ACHN (cell line): ENCODE data around the gene ZNF571.

ENCODE experiments used
- DNase-seq: peaks from one replicate; pipeline ENCODE4 v3.0.0-alpha.2; 2015
- in situ Hi-C: cut with HindIII; loops from 2 replicates; pipeline ENCODE4 v1.10.0; 2017; ENCODE audit warnings: low sequenced_read_pairs, low pct_ligation_motif_present, low pct_unique_long_range_greater_than_20kb

Gene ZNF571

DNA sequence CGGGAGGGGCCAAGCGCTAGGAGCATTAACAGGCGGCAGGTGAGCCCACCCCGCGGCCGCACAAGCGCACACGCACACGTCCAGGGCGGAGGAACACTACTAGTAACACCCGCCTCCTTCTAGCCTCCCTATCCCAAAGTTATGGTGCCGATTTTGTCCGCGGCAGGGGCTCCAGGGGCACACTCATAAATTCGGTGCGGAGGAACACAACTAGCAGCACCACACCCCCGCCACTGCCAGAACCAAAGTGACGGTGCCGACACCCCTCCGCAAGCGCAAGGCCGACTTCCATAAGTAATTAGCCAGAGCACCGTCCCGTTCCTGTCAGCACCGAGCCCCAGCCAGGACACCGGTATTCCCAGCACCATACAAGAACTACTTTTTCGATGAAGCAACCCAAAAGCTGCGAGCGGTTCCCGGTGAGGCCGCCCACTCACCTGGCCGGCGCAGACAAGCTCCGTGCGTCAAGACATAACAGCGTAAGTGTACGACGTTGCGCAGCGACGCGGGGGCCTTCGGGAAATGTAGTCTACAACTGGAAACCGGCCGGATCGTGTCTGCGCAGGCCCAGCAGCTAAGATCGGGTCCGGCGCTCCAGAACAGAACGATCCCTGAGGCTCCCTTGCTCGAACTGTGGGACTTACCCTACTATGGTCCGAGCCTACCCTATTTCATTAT lies at the start of gene ZNF571, which contains the start of gene ZNF540:
Gene ZNF571, minus strand, starts transcription at position 489 of the 678 bp plus-strand sequence. CDS start 8,116 bp downstream, outside the sequence.
Gene ZNF540, plus strand, starts transcription at position 573 of the 678 bp plus-strand sequence. CDS start 3,572 bp downstream, outside the sequence.
- peak; percentile 86 for DNase-seq
- in situ Hi-C loops, result no loop called here

DNA sequence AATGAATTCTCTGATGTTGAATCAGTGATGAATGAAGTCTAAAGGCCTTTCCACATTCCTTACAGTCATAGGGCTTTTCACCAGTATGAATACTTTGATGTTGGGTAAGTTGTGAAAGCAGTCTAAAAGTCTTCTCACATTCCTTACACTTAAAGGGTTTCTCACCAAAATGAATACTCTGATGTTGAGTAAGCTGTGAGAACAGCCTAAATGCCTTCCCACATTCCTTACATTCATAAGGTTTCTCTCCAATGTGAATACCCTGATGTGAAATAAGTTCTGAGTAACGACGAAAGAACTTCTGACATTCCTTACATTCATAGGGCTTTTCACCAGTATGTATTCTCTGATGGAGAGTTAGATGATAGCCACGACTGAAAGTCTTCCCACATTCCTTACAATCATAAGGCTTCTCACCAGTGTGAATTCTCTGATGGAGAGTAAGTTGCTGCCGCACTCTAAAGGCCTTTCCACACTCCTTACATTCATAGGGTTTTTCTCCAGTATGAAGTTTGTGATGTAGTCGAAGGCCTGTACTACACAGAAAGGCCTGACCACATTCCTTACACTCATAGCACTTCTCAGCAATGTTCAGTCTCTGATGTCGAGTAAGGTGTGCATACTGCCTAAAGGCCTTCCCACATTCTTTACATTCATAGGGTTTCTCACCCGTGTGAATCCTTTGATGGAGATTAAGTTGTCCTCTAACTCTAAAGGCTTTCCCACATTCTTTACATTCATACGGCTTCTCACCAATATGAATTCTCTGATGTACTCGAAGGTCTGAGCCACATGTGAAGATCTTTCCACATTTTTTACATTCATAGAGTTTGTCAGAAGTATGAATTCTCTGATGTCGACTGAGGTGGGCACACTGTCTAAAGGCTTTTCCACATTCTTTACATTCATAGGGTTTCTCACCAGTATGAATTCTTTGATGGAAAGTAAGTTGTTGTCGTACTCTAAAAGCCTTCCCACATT lies 40.8 kb upstream of the ZNF571 start:
- in situ Hi-C loops, result no loop called here
- no peak for DNase-seq

DNA sequence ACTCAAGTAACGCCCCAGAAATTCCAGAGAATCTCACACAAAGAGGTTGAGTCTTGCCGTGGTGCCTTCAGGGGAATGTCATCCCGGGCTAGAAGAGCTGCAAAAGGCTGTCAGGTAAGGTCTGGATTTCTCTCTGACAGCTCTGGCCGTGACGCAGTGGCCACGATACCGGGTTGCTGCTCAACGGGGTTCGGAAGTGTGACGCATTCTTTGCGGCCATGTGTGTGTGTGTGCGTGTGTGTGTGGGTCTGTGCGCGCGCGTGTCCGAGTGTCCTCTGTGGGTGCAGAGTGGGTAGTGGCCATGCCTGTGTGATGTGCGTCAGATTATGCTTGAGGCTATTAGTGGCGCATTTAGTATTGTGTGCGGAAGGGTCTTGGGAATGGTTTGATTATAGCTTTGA lies 390 bp upstream of the ZNF571 start:
- in situ Hi-C loops, result no loop called here
- DNase-seq, result peak; percentile 1

DNA sequence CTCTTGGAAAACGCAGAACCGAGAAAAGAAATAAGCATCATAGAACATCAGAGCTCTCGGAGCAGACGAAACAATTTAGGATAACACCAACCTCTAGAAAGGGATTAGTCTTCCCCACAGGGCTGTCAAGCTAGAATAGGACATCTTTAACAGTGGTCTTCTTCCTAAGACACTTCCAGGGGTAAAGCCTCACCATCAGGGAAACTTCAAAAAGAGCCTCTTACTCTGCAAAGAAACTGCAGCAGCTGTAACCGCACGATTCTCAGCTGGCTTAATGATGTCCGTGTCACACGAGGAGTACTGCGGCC lies 642 bp downstream of the ZNF571 start:
- no peak for DNase-seq

DNA sequence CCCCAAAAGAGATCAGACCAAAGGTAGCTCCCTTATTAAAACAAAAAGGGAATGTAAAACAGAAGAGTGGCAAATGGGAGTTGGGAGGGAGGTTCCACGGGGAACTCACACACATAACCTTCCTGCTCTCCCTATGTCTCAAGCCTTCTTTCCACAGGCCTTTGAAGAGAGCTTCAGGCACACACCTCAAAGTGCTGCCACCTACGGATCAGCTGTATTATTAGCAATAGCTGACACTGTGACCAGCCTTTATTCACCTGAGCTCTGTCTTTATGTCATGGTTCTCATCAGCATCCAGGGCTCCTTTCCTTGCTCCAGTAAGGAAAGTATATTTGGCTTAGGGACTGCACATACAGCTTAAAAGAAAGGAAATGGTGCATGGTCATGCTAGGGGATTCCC lies 11.3 kb downstream of the ZNF571 start:
- DNase-seq, result no peak
- in situ Hi-C loops, result no loop called here

More for the DNA sequence above, 642 bp downstream of the ZNF571 start:
- in situ Hi-C loops, result no loop called here

DNA sequence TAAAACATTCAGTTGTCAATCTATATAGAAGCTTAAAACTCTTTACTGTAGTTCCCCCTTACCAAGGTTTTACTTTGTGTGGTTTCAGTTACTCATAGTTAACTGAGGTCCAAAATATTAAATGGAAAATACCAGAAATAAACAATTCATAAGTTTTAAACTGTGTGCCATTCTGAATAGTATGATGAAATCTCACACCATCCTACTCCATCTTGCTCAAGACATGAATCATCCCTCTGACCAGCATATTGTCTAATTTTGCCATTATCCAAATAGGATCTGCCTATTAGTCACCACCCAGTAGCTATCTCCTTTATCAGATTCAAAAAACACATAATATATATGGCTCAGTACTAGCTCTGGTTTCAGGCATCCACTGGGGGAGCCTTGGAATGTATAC lies 22.4 kb downstream of the ZNF571 start:
- no peak for DNase-seq
- in situ Hi-C loops, result no loop called here

DNA sequence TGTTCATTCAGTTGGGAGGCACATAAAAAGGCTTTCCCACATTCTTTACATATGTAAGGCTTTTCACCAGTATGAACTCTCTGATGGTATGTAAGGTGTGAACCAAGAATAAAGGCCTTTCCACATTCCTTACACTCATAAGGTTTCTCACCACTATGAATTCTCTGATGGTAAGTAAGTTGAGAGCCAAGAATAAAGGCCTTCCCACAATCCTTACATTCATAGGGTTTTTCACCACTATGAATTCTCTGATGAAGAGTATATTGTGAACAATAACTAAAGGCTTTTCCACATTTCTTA lies 29.3 kb downstream of the ZNF571 start:
- DNase-seq, result no peak
- in situ Hi-C loops, result no loop called here

DNA sequence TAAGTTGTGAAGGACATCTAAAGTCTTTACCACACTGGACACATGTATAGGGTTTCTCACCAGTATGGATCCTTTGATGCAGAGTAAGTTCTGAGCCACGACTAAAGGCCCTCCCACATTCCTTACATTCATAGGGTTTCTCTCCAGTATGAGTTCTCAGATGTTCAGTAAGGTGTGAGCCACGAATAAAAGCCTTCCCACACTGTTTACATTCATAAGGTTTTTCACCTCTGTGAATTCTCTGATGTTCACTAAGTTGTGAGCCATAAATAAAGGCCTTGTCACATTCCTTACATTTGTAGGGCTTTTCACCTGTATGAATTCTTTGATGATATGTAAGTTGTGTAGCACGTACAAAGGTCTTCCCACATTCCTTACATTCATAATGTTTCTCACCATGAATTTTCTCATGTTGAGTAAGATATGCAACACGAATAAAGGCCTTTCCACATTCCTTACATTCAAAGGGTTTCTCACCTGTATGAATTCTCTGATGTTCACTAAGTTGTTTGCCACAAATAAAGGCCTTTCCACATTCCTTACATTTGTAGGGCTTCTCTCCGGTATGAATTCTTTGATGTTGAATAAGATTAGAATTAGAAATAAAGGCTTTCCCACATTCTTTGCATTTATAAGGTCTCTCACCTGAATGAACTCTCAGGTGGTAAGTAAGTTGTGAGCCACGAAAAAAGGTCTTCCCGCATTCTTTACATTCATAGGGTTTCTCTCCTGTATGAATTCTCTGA lies 29.8 kb downstream of the ZNF571 start:
- in situ Hi-C loops, result no loop called here
- DNase-seq, result no peak

DNA sequence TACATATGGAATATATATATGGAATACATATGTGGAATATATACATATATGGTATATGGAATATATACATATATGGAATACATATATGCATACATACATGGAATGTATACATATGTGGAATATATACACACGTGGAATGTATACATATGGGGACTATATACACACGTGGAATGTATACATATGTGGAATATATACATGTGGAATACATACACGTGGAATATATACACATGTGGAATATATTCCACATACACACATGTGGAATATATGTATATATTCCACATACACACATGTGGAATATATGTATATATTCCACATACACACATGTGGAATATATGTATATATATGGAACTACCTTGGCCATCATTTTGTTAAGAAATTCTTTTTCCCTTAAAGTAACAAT lies 31.1 kb downstream of the ZNF571 start:
- in situ Hi-C loops, result no loop called here

DNA sequence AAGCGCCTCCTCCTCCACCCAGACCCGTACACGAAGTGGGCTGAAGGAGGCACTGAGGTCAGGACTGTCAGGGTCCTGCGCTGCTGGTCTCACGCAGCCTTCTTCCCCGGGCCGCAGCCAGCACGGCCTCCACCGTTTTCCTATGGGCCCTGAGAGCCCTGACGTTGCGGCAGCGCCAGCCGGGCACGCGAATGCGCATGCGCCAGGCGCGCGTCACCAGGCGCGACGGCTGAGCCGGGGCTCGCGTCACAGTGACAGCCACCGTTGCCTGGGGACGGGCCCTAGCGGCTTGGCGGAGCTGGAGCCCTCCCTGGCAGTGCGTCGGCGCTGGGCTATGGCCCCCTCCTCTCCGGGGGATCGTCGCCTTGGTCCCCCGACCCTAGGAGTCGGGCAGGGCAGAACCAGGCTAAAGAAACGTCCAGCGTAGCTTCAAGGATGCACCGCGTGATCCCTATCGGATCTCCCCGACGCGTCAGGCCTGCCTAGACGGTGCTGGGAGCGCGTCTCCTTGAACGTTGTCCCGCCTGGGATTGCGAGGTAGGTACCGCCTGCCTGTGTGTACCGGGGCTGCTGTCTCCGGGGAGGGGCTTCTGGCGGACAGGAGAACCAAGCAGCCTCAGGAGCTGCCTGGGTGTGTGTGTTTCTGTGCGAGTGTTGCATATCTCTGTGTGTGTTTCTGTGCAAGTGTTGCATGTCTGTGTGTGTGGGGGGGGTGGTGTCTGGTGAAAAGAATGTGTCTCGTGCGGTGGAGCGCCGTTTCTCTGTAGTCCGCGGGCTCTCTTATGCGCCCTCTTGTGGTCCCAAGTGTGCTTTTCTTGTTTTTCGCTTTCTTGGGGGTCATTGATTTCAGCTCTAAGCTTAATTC lies 43.2 kb downstream of the ZNF571 start:
- in situ Hi-C loops, result no loop called here
- DNase-seq, result no peak

More for the DNA sequence above, 31.1 kb downstream of the ZNF571 start:
- DNase-seq, result no peak

DNA sequence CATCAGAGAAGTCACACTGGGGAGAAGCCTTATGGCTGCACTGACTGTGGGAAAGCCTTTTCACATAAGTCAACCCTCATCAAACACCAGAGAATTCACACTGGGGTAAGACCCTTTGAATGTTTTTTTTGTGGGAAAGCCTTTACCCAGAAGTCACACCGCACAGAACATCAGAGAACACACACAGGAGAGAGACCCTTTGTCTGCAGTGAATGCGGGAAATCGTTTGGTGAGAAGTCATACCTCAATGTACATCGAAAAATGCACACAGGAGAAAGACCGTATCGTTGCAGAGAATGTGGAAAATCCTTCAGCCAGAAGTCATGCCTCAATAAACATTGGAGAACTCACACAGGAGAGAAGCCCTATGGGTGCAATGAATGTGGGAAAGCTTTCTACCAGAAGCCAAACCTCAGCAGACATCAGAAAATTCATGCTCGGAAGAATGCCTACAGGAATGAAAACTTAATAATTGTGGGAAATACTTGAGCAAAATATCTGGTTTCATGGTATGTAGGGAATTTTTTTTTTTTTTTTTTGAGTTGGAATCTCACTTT lies 57.1 kb downstream of the ZNF571 start:
- in situ Hi-C loops, result no loop called here
- no peak for DNase-seq

DNA sequence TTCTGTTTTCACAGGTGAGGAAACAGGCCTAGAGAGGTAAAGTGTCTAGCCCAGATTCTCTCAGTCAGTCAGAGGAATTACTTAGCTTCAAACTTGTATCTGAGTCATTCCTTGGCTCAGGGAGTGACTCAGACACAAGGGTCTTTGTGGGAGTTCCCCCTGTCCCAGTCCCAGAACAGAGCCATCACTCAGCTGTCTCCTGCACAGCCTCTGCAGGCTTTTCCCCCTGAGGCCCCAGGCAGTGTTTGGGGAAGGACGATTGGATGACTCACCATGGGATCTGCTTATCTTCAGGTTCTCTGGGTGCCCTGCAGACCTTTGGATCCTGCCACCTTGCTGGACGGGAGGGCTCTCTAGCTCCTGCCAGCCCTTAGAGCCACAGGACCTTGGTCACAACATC lies 74.7 kb downstream of the ZNF571 start:
- DNase-seq, result no peak
- in situ Hi-C loops, result no loop called here
